Measurements from ENCODE around the gene NTHL1.

- TF ChIP-seq CTCF (IDR thresholded peaks at IDR 0.05) (no peak), POLR2A (IDR thresholded peaks at IDR 0.05) (no peak)
Observed at GRCh38 chr16:2058872-2059271, 11.2 kb upstream of the NTHL1 start.

All from testis (tissue), 2 donors.